Stimulated activated naive B cell treated with anti-CD40 and anti-IgM and Interleukin-4, amounts not matched to agents 10 μg/mL and 1 μg/mL and 100 μg/mL, for 72 hours (primary cell): ENCODE measurements around the gene PRKCE.

Source experiments
- ATAC-seq, 2 donors: fragments of 150-1000 bp; cut with Tn5 transposase; replicated peaks; 2 replicates each; pipeline ENCODE4 v1.10.0; 2021; ENCODE audit warnings: moderate library complexity in 1 of 2
- DNase-seq: peaks from one replicate; pipeline ENCODE4 v3.0.0; 2021
- H3K27ac Mint-ChIP-seq: one replicate; pipeline ENCODE4 v1.8.0; 2022; ENCODE audit warnings: mild to moderate bottlenecking, mixed read lengths
- H3K27me3 Mint-ChIP-seq, 2 donors: one replicate each; pipeline ENCODE4 v1.8.0; 2022; ENCODE audit warnings: mixed read lengths in 2 of 2
- H3K36me3 Mint-ChIP-seq, 2 donors: one replicate each; pipeline ENCODE4 v1.8.0; 2022; ENCODE audit warnings: mixed read lengths in 2 of 2, mild to moderate bottlenecking in 1 of 2
- H3K4me1 Mint-ChIP-seq, 2 donors: one replicate each; pipeline ENCODE4 v1.8.0; 2022; ENCODE audit warnings: mixed read lengths in 2 of 2, mild to moderate bottlenecking in 1 of 2
- H3K4me3 Mint-ChIP-seq, 2 donors: one replicate each; pipeline ENCODE4 v1.8.0; 2022; ENCODE audit warnings: mild to moderate bottlenecking in 2 of 2, mixed read lengths in 2 of 2, moderate library complexity in 1 of 2
- H3K9me3 Mint-ChIP-seq, 2 donors: one replicate each; pipeline ENCODE4 v1.8.0; 2022; ENCODE audit warnings: mixed read lengths in 2 of 2, mild to moderate bottlenecking in 1 of 2

PRKCE gene

GRCh38 chr2:45834372-45834771, 182.9 kb downstream of the PRKCE start:
- H3K36me3 Mint-ChIP-seq = peaks cover 19 to 20% of the 10 kb centered on the region in 2 donors
- H3K4me1 Mint-ChIP-seq = peaks cover 45 to 68% of the 10 kb centered on the region in 2 donors
- H3K27me3 Mint-ChIP-seq = no peaks in the 10 kb centered on the region
- no peak for ATAC-seq
- H3K4me3 Mint-ChIP-seq = peak overlapping the region in 1 of 2 donors; percentile 35
- DNase-seq = no peak
- no peak overlapping the region for H3K27ac Mint-ChIP-seq
- H3K9me3 Mint-ChIP-seq = peaks cover 15 to 16% of the 10 kb centered on the region in 2 donors

- DNase-seq = no peak
- H3K27me3 Mint-ChIP-seq = no peaks in the 10 kb centered on the region
- peak overlapping the region in 1 of 2 donors; percentile 14 for H3K4me3 Mint-ChIP-seq
- ATAC-seq = no peak
- peaks cover 15 to 16% of the 10 kb centered on the region in 2 donors for H3K9me3 Mint-ChIP-seq
- no peak overlapping the region for H3K27ac Mint-ChIP-seq
- peaks cover 17% of the 10 kb centered on the region in 2 donors for H3K36me3 Mint-ChIP-seq
- H3K4me1 Mint-ChIP-seq = peaks cover 46 to 73% of the 10 kb centered on the region in 2 donors
Observed at GRCh38 chr2:45834858-45835257, 183.4 kb downstream of the PRKCE start.

GRCh38 chr2:45836316-45836715, 184.8 kb downstream of the PRKCE start:
- peak overlapping the region; percentile 75 to 81 for H3K4me3 Mint-ChIP-seq
- H3K4me1 Mint-ChIP-seq = peaks cover 58 to 87% of the 10 kb centered on the region in 2 donors

GRCh38 chr2:45836740-45837139, 185.3 kb downstream of the PRKCE start:
- peak; percentile 75 to 79 for ATAC-seq
- peak; percentile 62 for DNase-seq
- peak overlapping the region; percentile 75 to 81 for H3K4me3 Mint-ChIP-seq
- peak overlapping the region; percentile 82 for H3K27ac Mint-ChIP-seq
- peaks cover 2 to 3% of the 10 kb centered on the region in 2 donors for H3K36me3 Mint-ChIP-seq
- no peaks in the 10 kb centered on the region for H3K27me3 Mint-ChIP-seq
- peaks cover 61 to 91% of the 10 kb centered on the region in 2 donors for H3K4me1 Mint-ChIP-seq
- peaks cover 0 to 1% of the 10 kb centered on the region in 2 donors for H3K9me3 Mint-ChIP-seq

More at GRCh38 chr2:45836316-45836715, 184.8 kb downstream of the PRKCE start:
- peaks cover 4 to 5% of the 10 kb centered on the region in 2 donors for H3K36me3 Mint-ChIP-seq
- H3K27ac Mint-ChIP-seq = peak overlapping the region; percentile 82
- peaks cover 2 to 3% of the 10 kb centered on the region in 2 donors for H3K9me3 Mint-ChIP-seq
- DNase-seq (no peak), ATAC-seq (peak; percentile 20 to 26)
- H3K27me3 Mint-ChIP-seq = no peaks in the 10 kb centered on the region

GRCh38 chr2:45837812-45838341, 186.4 kb downstream of the PRKCE start:
- no peaks in the 10 kb centered on the region for H3K27me3 Mint-ChIP-seq
- peaks cover 69 to 100% of the 10 kb centered on the region in 2 donors for H3K4me1 Mint-ChIP-seq
- H3K36me3 Mint-ChIP-seq = peaks cover under 1 to 2% of the 10 kb centered on the region in 2 donors
- H3K4me3 Mint-ChIP-seq = peak overlapping the region; percentile 37 to 81
- peaks cover 0 to 1% of the 10 kb centered on the region in 2 donors for H3K9me3 Mint-ChIP-seq
- ATAC-seq = no peak
- no peak for DNase-seq
- H3K27ac Mint-ChIP-seq = peak overlapping the region; percentile 86

GRCh38 chr2:45839508-45840251, 188.2 kb downstream of the PRKCE start:
- peak overlapping the region in 1 of 2 donors; percentile 43 for H3K4me3 Mint-ChIP-seq
- no peaks in the 10 kb centered on the region for H3K27me3 Mint-ChIP-seq
- DNase-seq (no peak), ATAC-seq (no peak)
- peaks cover 70 to 98% of the 10 kb centered on the region in 2 donors for H3K4me1 Mint-ChIP-seq
- peak overlapping the region; percentile 82 for H3K27ac Mint-ChIP-seq
- H3K36me3 Mint-ChIP-seq = no peaks in the 10 kb centered on the region
- no peaks in the 10 kb centered on the region for H3K9me3 Mint-ChIP-seq

GRCh38 chr2:45840481-45840880, 189.0 kb downstream of the PRKCE start:
- Mint-ChIP-seq H3K4me1 (peaks cover 70 to 95% of the 10 kb centered on the region in 2 donors), H3K27me3 (no peaks in the 10 kb centered on the region), H3K9me3 (no peaks in the 10 kb centered on the region), H3K27ac (peak overlapping the region; percentile 14), H3K4me3 (peak overlapping the region; percentile 18 to 43), H3K36me3 (no peaks in the 10 kb centered on the region)
- peak; percentile 31 to 39 for ATAC-seq
- DNase-seq = peak; percentile 37

GRCh38 chr2:45841752-45842407, 190.4 kb downstream of the PRKCE start:
- Mint-ChIP-seq H3K4me3 (peak overlapping the region in 1 of 2 donors; percentile 33), H3K4me1 (peaks cover 65 to 90% of the 10 kb centered on the region in 2 donors)

GRCh38 chr2:45843136-45843535, 191.7 kb downstream of the PRKCE start:
- H3K4me1 Mint-ChIP-seq = peaks cover 57 to 84% of the 10 kb centered on the region in 2 donors

More at GRCh38 chr2:45841752-45842407, 190.4 kb downstream of the PRKCE start:
- H3K36me3 Mint-ChIP-seq = peaks cover 6 to 9% of the 10 kb centered on the region in 2 donors
- H3K27ac Mint-ChIP-seq = no peak overlapping the region
- no peaks in the 10 kb centered on the region for H3K27me3 Mint-ChIP-seq
- DNase-seq (no peak), ATAC-seq (no peak)
- H3K9me3 Mint-ChIP-seq = no peaks in the 10 kb centered on the region

GRCh38 chr2:45844796-45845457, 193.5 kb downstream of the PRKCE start:
- no peak overlapping the region for H3K27ac Mint-ChIP-seq
- peaks cover 18 to 25% of the 10 kb centered on the region in 2 donors for H3K36me3 Mint-ChIP-seq

More at GRCh38 chr2:45843136-45843535, 191.7 kb downstream of the PRKCE start:
- H3K4me3 Mint-ChIP-seq = peak overlapping the region; percentile 55 to 72
- no peaks in the 10 kb centered on the region for H3K9me3 Mint-ChIP-seq
- peak; percentile 71 for DNase-seq
- no peaks in the 10 kb centered on the region for H3K27me3 Mint-ChIP-seq
- H3K36me3 Mint-ChIP-seq = peaks cover 6 to 9% of the 10 kb centered on the region in 2 donors
- H3K27ac Mint-ChIP-seq = peak overlapping the region; percentile 53
- peak; percentile 90 to 92 for ATAC-seq

GRCh38 chr2:45845566-45845965, 194.1 kb downstream of the PRKCE start:
- peaks cover 0 to under 1% of the 10 kb centered on the region in 2 donors for H3K9me3 Mint-ChIP-seq
- DNase-seq = no peak
- no peaks in the 10 kb centered on the region for H3K27me3 Mint-ChIP-seq
- H3K36me3 Mint-ChIP-seq = peaks cover 18 to 32% of the 10 kb centered on the region in 2 donors
- no peak overlapping the region for H3K4me3 Mint-ChIP-seq
- H3K4me1 Mint-ChIP-seq = peaks cover 60 to 82% of the 10 kb centered on the region in 2 donors
- H3K27ac Mint-ChIP-seq = no peak overlapping the region
- no peak for ATAC-seq

More at GRCh38 chr2:45844796-45845457, 193.5 kb downstream of the PRKCE start:
- Mint-ChIP-seq H3K4me3 (peak overlapping the region in 1 of 2 donors; percentile 29), H3K9me3 (no peaks in the 10 kb centered on the region), H3K27me3 (no peaks in the 10 kb centered on the region), H3K4me1 (peaks cover 62 to 82% of the 10 kb centered on the region in 2 donors)
- DNase-seq = no peak
- ATAC-seq = no peak

GRCh38 chr2:45849491-45850283, 198.2 kb downstream of the PRKCE start:
- DNase-seq (peak; percentile 32), ATAC-seq (peak; percentile 89 to 94)
- peak overlapping the region; percentile 6 to 40 for H3K4me3 Mint-ChIP-seq
- peaks cover 28 to 47% of the 10 kb centered on the region in 2 donors for H3K36me3 Mint-ChIP-seq
- H3K4me1 Mint-ChIP-seq = peaks cover 50 to 76% of the 10 kb centered on the region in 2 donors
- peak overlapping the region; percentile 68 for H3K27ac Mint-ChIP-seq
- H3K9me3 Mint-ChIP-seq = peaks cover 0 to 7% of the 10 kb centered on the region in 2 donors
- no peaks in the 10 kb centered on the region for H3K27me3 Mint-ChIP-seq

- Mint-ChIP-seq H3K9me3 (peaks cover 0 to 7% of the 10 kb centered on the region in 2 donors), H3K36me3 (peaks cover 28 to 47% of the 10 kb centered on the region in 2 donors), H3K27ac (peak overlapping the region; percentile 37), H3K4me1 (peaks cover 51 to 79% of the 10 kb centered on the region in 2 donors), H3K4me3 (no peak overlapping the region), H3K27me3 (no peaks in the 10 kb centered on the region)
- ATAC-seq (no peak), DNase-seq (no peak)
Observed at GRCh38 chr2:45850558-45850957, 199.1 kb downstream of the PRKCE start.
